Measurements from ENCODE around the gene PTPRG. TPM values are rescaled to one million over a fixed set of nuclear protein-coding genes. Genes with fewer than 3 reads are reported as not detected.

The PTPRG gene
- total and polyA plus RNA-seq, 12 donors, result 6.3 to 119 (median 72.2) TPM

DNA sequence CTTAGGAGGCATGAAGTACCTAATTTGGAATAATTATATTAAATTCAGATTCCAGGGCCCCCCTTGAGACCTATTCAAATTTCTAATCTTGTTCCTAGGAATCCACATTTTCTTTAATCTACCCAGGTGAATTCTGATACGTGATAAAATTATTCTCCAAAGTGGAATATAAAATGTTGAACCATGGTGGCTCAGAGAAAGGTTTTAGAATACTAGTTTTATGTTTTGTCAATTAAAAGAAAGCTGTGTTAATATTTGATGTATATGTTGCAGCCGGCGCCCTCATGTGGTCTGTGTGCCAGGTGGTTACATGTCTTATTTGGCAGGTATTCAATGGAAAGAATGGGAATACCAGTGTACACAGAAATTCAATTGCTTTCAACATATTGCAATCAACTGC is 490.1 kb downstream of the PTPRG start:
- Histone ChIP-seq H3K27me3 (no peaks in the 10 kb centered on the region), H3K4me1 (replicated peaks in 1 of 2) (no peaks in the 10 kb centered on the region), H3K27ac (no peak overlapping the region), H3K36me3 (replicated peaks in 1 of 2) (no peaks in the 10 kb centered on the region), H3K4me3 (no peak overlapping the region), H3K9me3 (replicated peaks in 1 of 3) (no peaks in the 10 kb centered on the region)
- WGBS, 4 donors, result 69 to 82% (median 74%) methylated on average over 3 of the region's 3 CpGs
- peak in 4 of 7 donors; percentile 14 to 60 (median 24) for DNase-seq
- intact Hi-C loops (cut with DNase I), result no loop called here
- TF ChIP-seq, protein P1, sequence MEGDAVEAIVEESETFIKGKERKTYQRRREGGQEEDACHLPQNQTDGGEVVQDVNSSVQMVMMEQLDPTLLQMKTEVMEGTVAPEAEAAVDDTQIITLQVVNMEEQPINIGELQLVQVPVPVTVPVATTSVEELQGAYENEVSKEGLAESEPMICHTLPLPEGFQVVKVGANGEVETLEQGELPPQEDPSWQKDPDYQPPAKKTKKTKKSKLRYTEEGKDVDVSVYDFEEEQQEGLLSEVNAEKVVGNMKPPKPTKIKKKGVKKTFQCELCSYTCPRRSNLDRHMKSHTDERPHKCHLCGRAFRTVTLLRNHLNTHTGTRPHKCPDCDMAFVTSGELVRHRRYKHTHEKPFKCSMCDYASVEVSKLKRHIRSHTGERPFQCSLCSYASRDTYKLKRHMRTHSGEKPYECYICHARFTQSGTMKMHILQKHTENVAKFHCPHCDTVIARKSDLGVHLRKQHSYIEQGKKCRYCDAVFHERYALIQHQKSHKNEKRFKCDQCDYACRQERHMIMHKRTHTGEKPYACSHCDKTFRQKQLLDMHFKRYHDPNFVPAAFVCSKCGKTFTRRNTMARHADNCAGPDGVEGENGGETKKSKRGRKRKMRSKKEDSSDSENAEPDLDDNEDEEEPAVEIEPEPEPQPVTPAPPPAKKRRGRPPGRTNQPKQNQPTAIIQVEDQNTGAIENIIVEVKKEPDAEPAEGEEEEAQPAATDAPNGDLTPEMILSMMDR (IDR thresholded peaks at IDR 0.05), result peak in 2 of 6 experiments; percentile 8 to 14
- no peak for TF ChIP-seq POLR2A (IDR thresholded peaks at IDR 0.05)

DNA sequence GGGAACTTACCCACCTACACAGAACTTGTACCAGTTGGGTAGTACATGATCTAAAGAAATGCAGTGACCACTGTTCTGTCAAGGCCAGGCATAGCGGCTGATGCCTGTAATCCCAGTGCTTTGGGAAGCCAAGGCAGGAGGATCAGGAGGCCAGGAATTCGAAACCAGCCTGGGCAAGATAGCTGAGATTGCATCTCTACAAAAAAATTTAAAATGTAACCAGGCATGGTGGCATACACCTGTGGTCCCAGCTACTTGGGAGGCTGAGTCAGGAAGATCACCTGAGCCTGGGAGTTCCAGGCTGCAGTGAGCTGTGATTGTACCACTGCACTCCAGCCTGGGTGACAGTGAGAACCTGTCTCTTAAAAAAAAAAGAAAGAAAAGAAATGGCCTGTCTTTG is 491.0 kb downstream of the PTPRG start:
- Histone ChIP-seq H3K27me3 (no peaks in the 10 kb centered on the region), H3K4me3 (no peak overlapping the region), H3K36me3 (replicated peaks in 1 of 2) (no peaks in the 10 kb centered on the region), H3K27ac (no peak overlapping the region), H3K4me1 (replicated peaks in 1 of 2) (no peaks in the 10 kb centered on the region), H3K9me3 (replicated peaks in 1 of 3) (no peaks in the 10 kb centered on the region)
- TF ChIP-seq, protein P1 (IDR thresholded peaks at IDR 0.05), result no peak
- TF ChIP-seq POLR2A (IDR thresholded peaks at IDR 0.05), result no peak
- 89 to 96% (median 91%) methylated on average over 2 of the region's 2 CpGs for WGBS, 4 donors
- DNase-seq, result no peak
- intact Hi-C loops (cut with DNase I), result no loop called here

DNA sequence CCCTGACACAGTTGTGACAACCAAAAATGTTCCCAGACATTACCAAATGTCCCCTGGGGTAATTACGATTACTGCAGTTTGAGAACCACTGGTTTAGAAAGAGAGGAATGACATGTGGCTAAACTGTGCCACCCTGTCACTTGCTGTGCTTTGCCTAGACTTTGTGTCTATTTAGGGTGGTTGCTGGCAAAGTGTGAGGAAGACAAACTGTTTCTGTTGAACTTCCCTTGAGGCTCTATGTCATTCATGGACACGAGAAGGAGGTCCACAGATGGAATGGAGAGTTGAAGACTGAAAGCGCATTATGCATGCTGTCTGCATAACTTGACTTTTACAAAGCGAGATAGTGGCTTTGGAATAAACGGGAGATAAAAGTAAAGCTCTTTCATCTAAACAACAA is 495.3 kb downstream of the PTPRG start:
- no peaks in the 10 kb centered on the region for H3K4me1 ChIP-seq (replicated peaks in 1 of 2)
- no peaks in the 10 kb centered on the region for H3K9me3 ChIP-seq (replicated peaks in 1 of 3)
- 88 to 94% (median 90%) methylated on average over 5 of the region's 5 CpGs for WGBS, 4 donors
- no peaks in the 10 kb centered on the region for H3K36me3 ChIP-seq (replicated peaks in 1 of 2)
- no peak for DNase-seq
- no peak overlapping the region for H3K4me3 ChIP-seq
- intact Hi-C loops (cut with DNase I), result no loop called here
- H3K27me3 ChIP-seq, result no peaks in the 10 kb centered on the region
- no peak overlapping the region for H3K27ac ChIP-seq
- TF ChIP-seq POLR2A (IDR thresholded peaks at IDR 0.05), result no peak
- TF ChIP-seq, protein P1 (IDR thresholded peaks at IDR 0.05), result no peak

DNA sequence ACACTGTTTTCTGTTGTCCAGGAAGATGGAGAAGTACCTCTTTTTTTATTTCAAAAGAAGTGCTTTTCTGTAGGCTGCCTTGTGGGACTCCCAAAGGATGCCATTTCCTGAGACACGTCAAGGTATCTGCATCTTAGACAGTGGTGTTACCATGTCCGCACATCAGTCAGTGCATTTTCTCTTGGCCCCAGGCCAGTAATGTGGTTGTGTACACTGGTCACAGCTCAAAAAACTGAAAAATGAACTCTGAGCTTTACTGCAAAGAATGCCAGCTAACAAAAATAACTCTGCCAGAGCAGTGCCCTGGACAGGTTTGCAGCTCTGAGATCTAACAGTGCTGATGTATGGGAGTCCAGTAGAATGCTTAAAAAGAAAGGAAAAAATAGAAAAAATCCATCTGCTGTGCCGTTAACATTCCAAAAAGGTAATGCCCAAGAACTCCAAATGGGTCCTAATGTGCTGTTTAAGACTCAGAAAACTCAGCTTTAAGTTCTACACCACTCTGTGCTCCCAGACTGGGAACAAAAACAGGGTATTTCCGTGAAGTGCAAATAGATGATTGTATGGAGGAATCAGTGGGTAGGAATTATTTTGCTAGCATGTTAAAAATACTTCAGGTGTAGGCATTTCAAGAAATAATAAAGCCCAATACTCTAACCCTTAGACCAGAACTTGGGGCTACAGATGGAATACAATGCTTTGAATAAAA is 496.1 kb downstream of the PTPRG start:
- WGBS, 4 donors, result 80 to 89% (median 84%) methylated on average over 3 to 4 of the region's 4 CpGs
- TF ChIP-seq POLR2A (IDR thresholded peaks at IDR 0.05), result no peak
- TF ChIP-seq, protein P1 (IDR thresholded peaks at IDR 0.05), result no peak
- Histone ChIP-seq H3K36me3 (replicated peaks in 1 of 2) (no peaks in the 10 kb centered on the region), H3K4me3 (no peak overlapping the region), H3K9me3 (replicated peaks in 1 of 3) (no peaks in the 10 kb centered on the region), H3K27me3 (no peaks in the 10 kb centered on the region), H3K4me1 (replicated peaks in 1 of 2) (no peaks in the 10 kb centered on the region), H3K27ac (no peak overlapping the region)
- DNase-seq, result no peak
- intact Hi-C loops (cut with DNase I), result no loop called here

All from adrenal gland (tissue), 12 donors.